Measurements from ENCODE around the gene MEX3A.
A peak's percentile ranks its signal among the peaks of the same experiment; 100 is the strongest.
"Not testable (repeated sequence)": the region's sequence is repeated elsewhere in the genome, so short reads cannot be mapped to it uniquely, and the experiment has no call there.

The MEX3A gene, protein sequence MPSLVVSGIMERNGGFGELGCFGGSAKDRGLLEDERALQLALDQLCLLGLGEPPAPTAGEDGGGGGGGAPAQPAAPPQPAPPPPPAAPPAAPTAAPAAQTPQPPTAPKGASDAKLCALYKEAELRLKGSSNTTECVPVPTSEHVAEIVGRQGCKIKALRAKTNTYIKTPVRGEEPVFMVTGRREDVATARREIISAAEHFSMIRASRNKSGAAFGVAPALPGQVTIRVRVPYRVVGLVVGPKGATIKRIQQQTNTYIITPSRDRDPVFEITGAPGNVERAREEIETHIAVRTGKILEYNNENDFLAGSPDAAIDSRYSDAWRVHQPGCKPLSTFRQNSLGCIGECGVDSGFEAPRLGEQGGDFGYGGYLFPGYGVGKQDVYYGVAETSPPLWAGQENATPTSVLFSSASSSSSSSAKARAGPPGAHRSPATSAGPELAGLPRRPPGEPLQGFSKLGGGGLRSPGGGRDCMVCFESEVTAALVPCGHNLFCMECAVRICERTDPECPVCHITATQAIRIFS

GRCh38 chr1:156082309-156083091 is at the start of gene MEX3A:
TSS of gene MEX3A (minus strand) at chr1:156082465. CDS start at chr1:156081998, 467 bp downstream.
- DNase-seq (ENCODE audit: low read depth) = peak; percentile 49

GRCh38 chr1:156130578-156130942 is 48.3 kb upstream of the MEX3A start:
- no peak for DNase-seq (ENCODE audit: low read depth)

- peak; percentile 52 for DNase-seq (ENCODE audit: low read depth)
Measured at GRCh38 chr1:156129687-156130577, 47.7 kb upstream of the MEX3A start.

DNA sequence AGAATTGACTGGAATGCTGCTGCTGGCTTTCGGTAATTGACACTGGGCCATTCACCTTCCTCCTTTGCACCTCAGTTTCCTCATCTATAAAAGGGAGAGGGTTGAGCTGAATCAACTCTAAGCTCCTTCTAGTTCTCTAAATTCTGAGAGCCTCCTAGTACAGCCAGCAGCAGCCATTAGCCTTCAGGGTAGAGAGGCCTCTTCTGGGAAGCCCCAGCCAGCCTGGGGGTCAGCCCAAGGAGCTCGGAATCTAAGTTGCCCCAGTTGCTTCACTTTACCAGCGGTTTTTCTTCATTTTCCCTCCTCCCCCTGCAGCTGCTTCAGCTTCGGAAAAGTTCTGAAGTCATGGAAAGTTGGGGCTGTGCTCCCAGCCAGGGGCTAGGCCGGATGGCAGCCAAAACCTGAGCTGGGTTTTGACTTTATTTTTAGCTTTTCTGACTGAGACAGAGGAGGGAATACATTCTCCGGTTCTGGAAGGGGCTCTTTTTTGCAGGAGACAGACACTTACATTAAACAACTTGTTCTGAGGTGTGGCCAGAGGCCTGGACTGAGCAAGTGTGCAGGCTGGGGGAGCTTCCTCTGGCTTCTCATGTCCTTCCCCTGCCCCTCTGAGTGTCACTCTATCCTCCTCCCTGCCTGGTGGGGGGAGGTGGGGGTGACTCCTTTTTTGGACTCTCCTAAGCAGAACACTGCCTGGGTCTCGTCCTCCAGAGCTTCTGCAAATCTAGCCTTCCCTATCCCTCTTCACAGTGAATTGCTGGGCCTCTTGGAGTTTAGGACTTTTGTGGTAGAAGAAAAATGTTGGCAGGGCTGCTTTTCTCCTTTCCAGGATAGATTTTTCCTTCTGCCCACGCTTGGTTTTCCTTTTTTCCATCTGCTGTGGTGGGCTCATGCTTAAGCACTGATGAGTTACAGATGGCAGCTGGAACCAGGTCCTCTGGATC is 46.7 kb upstream of the MEX3A start:
- no peak for DNase-seq (ENCODE audit: low read depth)

GRCh38 chr1:156128308-156128653 is 46.0 kb upstream of the MEX3A start:
- no peak for DNase-seq (ENCODE audit: low read depth)

GRCh38 chr1:156126630-156127534 is 44.6 kb upstream of the MEX3A start:
- DNase-seq (ENCODE audit: low read depth) = peak; percentile 69

DNA sequence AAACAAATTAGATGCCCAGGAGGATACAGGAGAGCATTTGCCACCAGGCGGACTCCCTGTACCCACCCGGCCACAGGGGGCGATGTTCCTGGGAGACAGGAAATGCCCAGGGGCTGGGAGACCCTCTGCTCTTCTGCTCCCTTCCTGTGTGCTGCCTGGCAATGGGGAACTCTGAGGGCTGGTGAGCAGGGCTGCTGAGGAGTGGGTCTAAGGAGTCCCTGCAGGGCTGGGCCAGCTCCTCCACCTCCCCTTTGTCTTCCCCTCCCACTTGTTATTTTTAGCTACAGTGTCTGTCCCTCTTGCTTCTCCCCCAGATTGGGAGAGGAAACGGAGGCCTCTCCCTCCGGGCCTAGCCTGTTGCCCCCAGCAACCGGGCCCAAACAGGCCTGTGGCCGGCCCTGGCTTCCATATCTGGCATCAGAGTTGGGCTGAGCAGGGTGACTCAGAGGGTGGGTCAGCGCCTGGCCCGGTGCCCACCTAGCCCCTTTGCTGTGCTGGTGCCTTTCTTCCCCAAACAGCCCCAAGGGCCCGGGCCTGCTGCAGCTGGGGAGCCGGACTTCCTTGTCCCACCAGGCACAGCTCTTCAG is 43.9 kb upstream of the MEX3A start:
- DNase-seq (ENCODE audit: low read depth) = peak; percentile 46

DNA sequence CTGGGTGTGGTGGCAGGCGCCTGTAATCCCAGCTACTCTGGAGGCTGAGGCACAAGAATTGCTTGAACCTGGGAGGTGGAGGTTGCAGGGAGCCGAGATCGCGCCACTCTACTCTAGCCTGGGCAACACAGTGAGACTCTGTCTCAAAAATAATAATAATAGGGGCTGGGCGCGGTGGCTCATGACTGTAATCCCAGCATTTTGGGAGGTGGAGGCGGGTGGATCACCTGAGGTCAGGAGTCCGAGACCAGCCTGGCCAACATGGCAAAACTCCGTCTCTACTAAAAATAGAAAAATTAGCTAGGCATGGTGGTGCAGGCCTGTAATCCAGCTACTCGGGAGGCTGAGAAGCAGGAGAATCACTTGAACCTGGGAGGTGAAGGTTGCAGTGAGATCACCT is 43.3 kb upstream of the MEX3A start:
- not testable (repeated sequence) for DNase-seq (ENCODE audit: low read depth)

DNA sequence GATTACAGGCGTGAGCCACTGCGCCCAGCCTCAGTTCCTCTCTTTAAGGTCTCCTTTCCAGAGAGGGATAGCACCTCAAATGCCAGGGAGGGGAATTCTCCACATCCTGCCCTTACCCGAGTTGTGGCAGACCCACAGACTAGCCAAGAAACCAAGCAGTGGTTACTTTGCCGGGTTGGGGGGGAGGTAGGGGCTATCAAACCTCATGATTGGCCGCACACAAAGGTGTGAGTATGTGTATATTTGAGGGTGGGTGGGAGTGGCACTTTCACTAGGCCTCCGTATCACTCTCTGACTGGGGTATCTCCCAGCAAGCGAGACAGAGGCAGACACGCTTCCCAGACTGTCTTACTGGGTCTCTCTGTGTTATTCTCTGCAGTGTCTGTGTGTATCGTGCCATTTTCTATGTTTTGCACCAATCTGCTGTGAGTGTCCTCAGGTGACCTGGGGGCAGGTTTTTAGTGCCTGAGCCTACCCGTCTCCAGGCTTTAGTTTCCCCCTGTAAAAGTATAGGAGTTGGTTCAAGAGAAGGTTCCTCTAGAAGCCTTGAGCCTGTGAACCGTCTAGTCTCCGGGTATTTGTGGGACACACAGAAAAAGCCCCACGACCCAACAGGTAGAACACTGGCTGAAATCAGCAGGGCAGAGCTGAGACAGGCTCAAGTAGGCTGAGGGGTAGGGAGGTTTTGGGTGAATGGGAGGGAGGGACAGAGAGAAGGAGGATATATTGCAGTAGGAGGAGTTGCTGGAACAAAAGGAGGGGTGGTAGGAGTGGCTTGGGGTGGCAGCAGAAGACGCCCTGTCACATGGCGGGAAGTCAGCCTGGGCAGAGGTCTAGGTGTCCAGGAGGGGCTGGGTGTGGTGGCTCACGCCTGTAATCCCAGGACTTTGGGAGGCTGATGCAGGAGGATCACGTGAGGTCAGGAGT is 42.6 kb upstream of the MEX3A start:
- DNase-seq (ENCODE audit: low read depth) = no peak

DNA sequence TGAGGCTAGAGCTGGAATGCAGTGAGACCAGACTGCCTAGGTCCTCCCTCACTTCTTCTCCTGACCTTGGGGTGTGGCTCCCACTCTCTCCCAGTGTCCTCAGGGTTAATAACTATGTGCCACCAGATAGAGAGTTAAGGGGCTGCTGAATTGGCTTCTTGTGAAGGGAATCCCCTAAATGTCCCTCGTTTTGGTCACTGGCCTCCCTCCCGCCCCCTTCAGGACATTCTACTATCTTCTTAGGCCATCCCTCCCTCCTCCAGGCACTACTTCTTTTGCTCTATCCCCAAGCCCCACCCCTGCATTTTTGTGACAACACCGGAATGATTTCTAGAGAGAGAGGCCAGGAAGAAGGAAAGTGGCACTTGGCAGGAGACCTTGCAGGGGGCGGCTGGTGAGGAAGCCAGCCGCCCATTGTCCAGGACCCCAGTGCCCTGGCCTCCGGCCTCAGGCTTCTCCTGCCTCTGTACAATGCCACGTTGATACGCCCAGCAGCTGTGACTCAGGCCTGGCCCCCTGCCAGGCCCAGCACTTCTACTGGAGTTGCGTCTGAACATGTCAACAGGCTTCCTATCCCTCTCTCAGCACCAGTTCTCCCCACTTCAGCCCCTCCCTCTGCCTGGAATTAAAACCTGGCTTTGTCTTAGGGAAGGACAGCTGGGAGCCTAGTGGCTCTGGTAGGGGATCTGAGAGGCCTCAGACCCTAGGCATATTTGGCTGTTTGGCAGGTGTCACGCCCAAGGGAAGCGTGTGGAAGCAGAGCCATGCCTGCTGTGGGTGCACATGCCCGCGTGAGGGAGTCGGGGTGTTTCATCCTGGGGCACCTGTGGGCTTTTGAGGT is 41.3 kb upstream of the MEX3A start:
- peak; percentile 50 for DNase-seq (ENCODE audit: low read depth)

DNA sequence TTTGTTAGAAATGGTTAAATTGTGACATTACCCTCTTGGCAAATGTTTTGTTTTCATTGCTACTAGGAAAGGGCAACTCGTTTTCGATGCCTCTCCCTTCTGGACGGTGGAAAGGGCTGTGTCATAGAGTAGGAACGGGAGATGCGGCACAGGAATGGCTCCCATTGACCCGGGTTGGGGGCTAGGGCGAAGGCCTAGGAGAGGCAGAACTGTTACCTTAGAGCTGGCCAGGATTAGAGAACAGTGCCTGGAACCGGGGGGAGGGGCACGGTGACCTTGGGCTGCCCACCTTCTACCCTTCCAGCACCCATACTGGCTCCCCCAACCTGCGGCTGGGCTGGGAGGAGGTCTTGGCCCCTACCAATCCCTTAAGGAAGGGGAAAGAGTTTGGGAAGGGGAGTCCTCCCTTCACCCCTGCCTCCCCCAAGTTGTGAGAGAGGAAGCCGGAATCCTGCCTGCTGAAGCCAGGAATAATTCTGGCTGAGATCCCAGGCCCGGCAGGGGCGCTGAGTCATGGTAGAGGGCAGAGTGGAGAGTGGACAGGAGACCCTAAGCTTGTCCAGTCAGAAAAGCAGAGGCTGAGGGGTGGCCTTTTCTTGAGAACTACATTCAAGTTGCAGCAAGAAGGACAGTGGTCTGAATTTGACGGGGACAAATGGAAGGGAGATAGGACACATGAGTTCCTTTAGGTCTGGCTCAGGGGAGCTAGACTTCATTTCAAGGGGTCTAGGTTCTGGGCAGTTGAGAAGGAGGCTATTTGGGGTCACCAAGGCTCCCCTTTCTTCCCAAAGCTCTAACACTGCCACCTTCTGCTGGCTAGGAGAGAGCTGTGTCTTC is 40.5 kb upstream of the MEX3A start:
- DNase-seq (ENCODE audit: low read depth) = no peak

- no peak for DNase-seq (ENCODE audit: low read depth)
Measured at GRCh38 chr1:156122086-156122485, 39.8 kb upstream of the MEX3A start.

- DNase-seq (ENCODE audit: low read depth) = no peak
Measured at GRCh38 chr1:156121457-156121856, 39.2 kb upstream of the MEX3A start.

- DNase-seq (ENCODE audit: low read depth) = not testable (repeated sequence)
Measured at GRCh38 chr1:156121005-156121404, 38.7 kb upstream of the MEX3A start.

- no peak for DNase-seq (ENCODE audit: low read depth)
Measured at GRCh38 chr1:156120318-156120717, 38.1 kb upstream of the MEX3A start.

DNA sequence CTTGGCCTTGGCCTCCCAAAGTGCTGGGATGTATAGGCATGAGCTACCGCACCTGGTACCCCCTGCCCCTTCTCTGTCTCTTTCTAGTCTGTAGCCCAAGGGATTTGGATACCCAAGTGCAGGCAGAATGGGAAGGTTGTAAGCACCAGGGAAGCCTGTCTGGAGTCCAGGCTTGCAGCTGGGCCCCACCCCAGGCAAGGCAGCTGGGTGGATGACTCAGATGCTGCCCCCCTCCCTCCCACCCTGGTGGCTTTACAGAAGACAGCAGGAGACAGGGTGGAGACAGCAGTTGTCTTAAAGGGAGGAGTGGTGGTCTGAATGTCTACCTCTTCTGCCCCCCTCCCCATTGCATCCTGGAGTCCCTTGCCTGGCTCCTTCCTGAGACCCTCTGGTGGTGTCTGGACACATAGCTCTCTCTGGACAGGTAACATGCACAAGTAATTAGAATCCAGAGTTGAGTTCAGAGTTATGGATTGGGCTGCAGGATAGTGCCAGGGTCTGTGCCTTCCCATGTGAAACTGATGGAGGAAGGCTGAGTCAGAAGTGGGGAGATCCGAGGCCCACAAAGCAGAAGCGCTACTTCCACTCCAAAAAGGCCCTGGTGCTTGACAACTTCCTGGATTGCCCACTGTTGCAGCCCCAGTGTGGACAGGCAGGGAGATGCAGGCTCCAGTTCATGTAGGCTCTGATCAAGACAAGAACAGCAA is 37.4 kb upstream of the MEX3A start:
- DNase-seq (ENCODE audit: low read depth) = no peak
